ENCODE measurements around the gene GRK5. TPM values are rescaled to one million over a fixed set of nuclear protein-coding genes. Genes with fewer than 3 reads are reported as not detected.

Gene GRK5
- total RNA-seq, 1 donor from 2014 or later, result 4.3 TPM

DNA sequence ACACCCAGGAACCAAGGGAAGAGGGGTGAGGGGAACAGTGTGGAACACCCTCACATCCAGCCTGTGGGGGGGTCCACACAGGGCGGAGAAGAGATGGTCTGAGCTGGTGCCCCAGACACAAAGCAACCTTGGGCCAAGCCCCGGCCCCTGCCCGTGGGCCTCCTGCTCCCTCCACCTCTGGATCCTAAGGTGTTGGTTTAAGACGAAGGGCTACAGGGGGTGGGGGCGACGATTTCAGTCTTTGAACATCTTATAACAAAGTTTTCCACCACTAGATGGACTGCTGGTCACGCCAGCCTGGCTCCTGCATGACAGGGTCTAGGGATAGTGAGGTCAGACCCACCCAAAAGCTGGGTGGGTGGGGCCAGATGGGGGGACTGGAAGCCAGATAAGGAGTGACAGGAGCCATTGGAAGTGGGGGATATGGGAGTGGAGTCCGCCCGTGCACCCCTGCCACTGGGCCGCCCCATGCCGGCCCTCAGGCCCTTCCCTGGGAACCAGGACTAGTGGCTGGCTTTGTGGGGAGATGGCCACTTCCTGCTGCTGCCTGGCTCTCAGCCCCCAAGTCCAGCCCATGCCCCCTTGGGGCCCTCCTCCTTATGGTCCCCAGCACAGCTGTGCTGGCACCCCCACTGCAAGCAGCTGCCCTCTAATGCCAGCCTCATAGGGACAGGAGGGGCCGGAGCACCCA lies 236.7 kb downstream of the GRK5 start:
- Histone ChIP-seq H2AFZ (replicated peaks) (no peak overlapping the region), H4K20me1 (ENCODE audit: low read depth) (no peaks in the 10 kb centered on the region), H3K36me3 (no peaks in the 10 kb centered on the region), H3K4me2 (no peak overlapping the region), H3F3A (ENCODE audit: low read depth) (no peaks in the 10 kb centered on the region), H3K27ac (no peak overlapping the region), H3K9me3 (ENCODE audit: low read depth) (no peaks in the 10 kb centered on the region), H3K9ac (no peak overlapping the region), H3K27me3 (no peaks in the 10 kb centered on the region), H3K79me2 (ENCODE audit: low read depth) (no peaks in the 10 kb centered on the region), H3K4me3 (no peak overlapping the region), H3K4me1 (peaks cover 18% of the 10 kb centered on the region)
- TF ChIP-seq, protein P1, sequence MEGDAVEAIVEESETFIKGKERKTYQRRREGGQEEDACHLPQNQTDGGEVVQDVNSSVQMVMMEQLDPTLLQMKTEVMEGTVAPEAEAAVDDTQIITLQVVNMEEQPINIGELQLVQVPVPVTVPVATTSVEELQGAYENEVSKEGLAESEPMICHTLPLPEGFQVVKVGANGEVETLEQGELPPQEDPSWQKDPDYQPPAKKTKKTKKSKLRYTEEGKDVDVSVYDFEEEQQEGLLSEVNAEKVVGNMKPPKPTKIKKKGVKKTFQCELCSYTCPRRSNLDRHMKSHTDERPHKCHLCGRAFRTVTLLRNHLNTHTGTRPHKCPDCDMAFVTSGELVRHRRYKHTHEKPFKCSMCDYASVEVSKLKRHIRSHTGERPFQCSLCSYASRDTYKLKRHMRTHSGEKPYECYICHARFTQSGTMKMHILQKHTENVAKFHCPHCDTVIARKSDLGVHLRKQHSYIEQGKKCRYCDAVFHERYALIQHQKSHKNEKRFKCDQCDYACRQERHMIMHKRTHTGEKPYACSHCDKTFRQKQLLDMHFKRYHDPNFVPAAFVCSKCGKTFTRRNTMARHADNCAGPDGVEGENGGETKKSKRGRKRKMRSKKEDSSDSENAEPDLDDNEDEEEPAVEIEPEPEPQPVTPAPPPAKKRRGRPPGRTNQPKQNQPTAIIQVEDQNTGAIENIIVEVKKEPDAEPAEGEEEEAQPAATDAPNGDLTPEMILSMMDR (IDR thresholded peaks at IDR 0.05), result no peak
- TF ChIP-seq EZH2 (IDR thresholded peaks at IDR 0.05), result no peak
- TF ChIP-seq EZH2phosphoT487 (IDR thresholded peaks at IDR 0.05), result no peak
- peak overlapping the region; percentile 37 for H3K27ac Mint-ChIP-seq
- no peak overlapping the region for H3K4me3 Mint-ChIP-seq
- peaks cover 10% of the 10 kb centered on the region for H3K27me3 Mint-ChIP-seq (ENCODE audit: insufficient read depth, low read depth)
- DNase-seq (ENCODE audit: low spot score), result no peak
- peaks cover 35% of the 10 kb centered on the region for H3K4me1 Mint-ChIP-seq
- no peaks in the 10 kb centered on the region for H3K36me3 Mint-ChIP-seq
- peaks cover 2% of the 10 kb centered on the region for H3K9me3 Mint-ChIP-seq

DNA sequence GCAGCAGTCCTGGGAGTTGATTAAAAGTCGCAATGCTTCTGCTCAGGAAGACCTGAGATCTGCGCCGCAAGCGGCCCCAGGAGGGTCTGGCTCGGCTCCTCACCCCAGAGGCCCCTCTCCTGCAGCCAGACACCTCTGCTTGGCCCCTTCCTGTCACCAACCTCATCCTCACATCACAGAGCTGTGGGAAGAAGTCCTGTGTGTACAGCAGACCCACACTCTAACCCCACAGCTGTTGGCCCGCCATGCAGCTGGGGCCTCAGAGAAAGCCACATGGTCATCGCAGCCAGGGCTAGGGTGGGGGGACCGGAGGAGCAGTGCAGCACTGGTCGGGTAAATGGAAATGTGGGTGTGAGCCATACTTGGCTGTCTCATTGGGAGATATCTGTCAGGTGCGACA lies 237.5 kb downstream of the GRK5 start:
- no peaks in the 10 kb centered on the region for H3K9me3 ChIP-seq (ENCODE audit: low read depth)
- no peak overlapping the region for H3K27ac ChIP-seq
- peaks cover 43% of the 10 kb centered on the region for H3K4me1 Mint-ChIP-seq
- peaks cover 18% of the 10 kb centered on the region for H3K4me1 ChIP-seq
- H4K20me1 ChIP-seq (ENCODE audit: low read depth), result no peaks in the 10 kb centered on the region
- H3K9ac ChIP-seq, result no peak overlapping the region
- H3K79me2 ChIP-seq (ENCODE audit: low read depth), result no peaks in the 10 kb centered on the region
- no peak overlapping the region for H3K4me3 Mint-ChIP-seq
- H3K4me2 ChIP-seq, result no peak overlapping the region
- TF ChIP-seq, protein P1 (IDR thresholded peaks at IDR 0.05), result no peak
- no peak for TF ChIP-seq EZH2 (IDR thresholded peaks at IDR 0.05)
- no peak for TF ChIP-seq EZH2phosphoT487 (IDR thresholded peaks at IDR 0.05)
- peak overlapping the region; percentile 60 for H3K27ac Mint-ChIP-seq
- H3K27me3 ChIP-seq, result no peaks in the 10 kb centered on the region
- H3K36me3 Mint-ChIP-seq, result no peaks in the 10 kb centered on the region
- H2AFZ ChIP-seq (replicated peaks), result no peak overlapping the region
- no peak overlapping the region for H3K4me3 ChIP-seq
- no peaks in the 10 kb centered on the region for H3K36me3 ChIP-seq
- no peaks in the 10 kb centered on the region for H3K9me3 Mint-ChIP-seq
- DNase-seq (ENCODE audit: low spot score), result no peak
- H3F3A ChIP-seq (ENCODE audit: low read depth), result no peaks in the 10 kb centered on the region
- peaks cover 10% of the 10 kb centered on the region for H3K27me3 Mint-ChIP-seq (ENCODE audit: insufficient read depth, low read depth)

DNA sequence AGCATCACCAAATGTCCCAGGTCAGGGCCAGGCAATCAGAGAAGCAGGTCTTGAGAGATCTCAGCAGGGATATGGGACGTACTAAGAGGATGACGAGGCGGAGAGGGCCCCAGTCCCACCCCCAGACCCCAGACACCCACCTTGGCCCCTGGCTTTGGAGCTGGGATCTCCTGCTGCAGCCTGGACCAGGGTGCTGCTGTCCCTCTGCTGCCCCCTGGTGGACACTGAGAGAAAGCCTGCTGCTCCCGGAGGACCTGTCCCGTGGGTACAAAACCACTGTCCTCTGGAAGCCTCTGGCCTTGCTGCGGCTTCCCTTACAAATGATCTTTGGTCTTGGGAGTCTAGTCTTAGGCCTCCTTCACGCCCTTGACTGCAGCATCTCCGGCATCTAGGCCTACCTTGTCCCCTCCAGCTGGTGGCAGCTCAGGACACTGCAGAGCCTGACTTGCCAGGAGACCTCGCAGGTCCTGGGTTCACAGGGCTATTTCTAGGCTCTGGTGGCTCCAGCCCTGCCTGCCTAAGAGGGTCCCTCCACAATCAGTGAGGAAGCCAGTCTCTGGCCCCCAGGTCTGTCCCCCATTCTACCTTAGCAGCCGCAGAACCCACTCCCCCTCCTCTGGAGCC lies 238.1 kb downstream of the GRK5 start:
- H3K79me2 ChIP-seq (ENCODE audit: low read depth), result no peaks in the 10 kb centered on the region
- Mint-ChIP-seq H3K27me3 (ENCODE audit: insufficient read depth, low read depth) (peaks cover 10% of the 10 kb centered on the region), H3K4me3 (no peak overlapping the region), H3K36me3 (no peaks in the 10 kb centered on the region), H3K4me1 (peaks cover 48% of the 10 kb centered on the region), H3K27ac (peak overlapping the region; percentile 60), H3K9me3 (no peaks in the 10 kb centered on the region)
- no peak overlapping the region for H3K9ac ChIP-seq
- H3K4me1 ChIP-seq, result peaks cover 18% of the 10 kb centered on the region
- H3K4me2 ChIP-seq, result no peak overlapping the region
- no peaks in the 10 kb centered on the region for H3K36me3 ChIP-seq
- no peaks in the 10 kb centered on the region for H3K9me3 ChIP-seq (ENCODE audit: low read depth)
- TF ChIP-seq EZH2phosphoT487 (IDR thresholded peaks at IDR 0.05), result no peak
- TF ChIP-seq, protein P1 (IDR thresholded peaks at IDR 0.05), result peak; percentile 97
- no peaks in the 10 kb centered on the region for H3K27me3 ChIP-seq
- no peak overlapping the region for H3K27ac ChIP-seq
- H4K20me1 ChIP-seq (ENCODE audit: low read depth), result no peaks in the 10 kb centered on the region
- no peak overlapping the region for H3K4me3 ChIP-seq
- H2AFZ ChIP-seq (replicated peaks), result no peak overlapping the region
- no peaks in the 10 kb centered on the region for H3F3A ChIP-seq (ENCODE audit: low read depth)
- DNase-seq (ENCODE audit: low spot score), result peak; percentile 88
